ENCODE results near the gene PTGFR. TPM values are rescaled to one million over a fixed set of nuclear protein-coding genes. Genes with fewer than 3 reads are reported as not detected.

Gene PTGFR
- polyA plus RNA-seq, 1 experiment: 4.1 TPM

- CTCF ChIA-PET: interaction anchor here (1.0 kb wide), 1 partner anchor 383 kb away, joined by 3 read pairs; no protein-coding TSS in a partner anchor
- no peak for DNase-seq (ENCODE audit: low read depth)
- no peak; the same call in 1 of the 2 replicates for TF ChIP-seq CTCF (IDR thresholded peaks at IDR 0.05; ENCODE audit: insufficient read depth, low read depth, low read length)
- no peaks in the 10 kb centered on the region for H3K27me3 ChIP-seq (ENCODE audit: control insufficient read depth, insufficient read depth, low read length)
- H3K4me3 ChIP-seq (ENCODE audit: low read depth, low read length): no peak overlapping the region
- POLR2A ChIA-PET: no interaction called here
- H3K36me3 ChIP-seq (ENCODE audit: control insufficient read depth, insufficient read depth, low read length): no peaks in the 10 kb centered on the region
Observed at GRCh38 chr1:78553859-78554258, 63.1 kb downstream of the PTGFR start.

GRCh38 chr1:78554840-78555239 lies 64.1 kb downstream of the PTGFR start:
- DNase-seq (ENCODE audit: low read depth): no peak
- CTCF ChIA-PET: no interaction called here

GRCh38 chr1:78559680-78560079 lies 68.9 kb downstream of the PTGFR start:
- H3K27me3 ChIP-seq (ENCODE audit: control insufficient read depth, insufficient read depth, low read length): no peaks in the 10 kb centered on the region
- DNase-seq (ENCODE audit: low read depth): no peak
- POLR2A ChIA-PET: no interaction called here
- H3K4me3 ChIP-seq (ENCODE audit: low read depth, low read length): no peak overlapping the region
- H3K36me3 ChIP-seq (ENCODE audit: control insufficient read depth, insufficient read depth, low read length): no peaks in the 10 kb centered on the region
- CTCF ChIA-PET: interaction anchor here (0.6 kb wide), 1 partner anchor 74 kb away, joined by 3 read pairs; no protein-coding TSS in a partner anchor
- TF ChIP-seq CTCF (IDR thresholded peaks at IDR 0.05; ENCODE audit: insufficient read depth, low read depth, low read length): no peak

More at GRCh38 chr1:78554840-78555239, 64.1 kb downstream of the PTGFR start:
- TF ChIP-seq CTCF (IDR thresholded peaks at IDR 0.05; ENCODE audit: insufficient read depth, low read depth, low read length): no peak
- H3K36me3 ChIP-seq (ENCODE audit: control insufficient read depth, insufficient read depth, low read length): no peaks in the 10 kb centered on the region
- POLR2A ChIA-PET: no interaction called here
- H3K27me3 ChIP-seq (ENCODE audit: control insufficient read depth, insufficient read depth, low read length): no peaks in the 10 kb centered on the region
- no peak overlapping the region for H3K4me3 ChIP-seq (ENCODE audit: low read depth, low read length)

GRCh38 chr1:78560811-78561210 lies 70.0 kb downstream of the PTGFR start:
- TF ChIP-seq CTCF (IDR thresholded peaks at IDR 0.05; ENCODE audit: insufficient read depth, low read depth, low read length): no peak
- Histone ChIP-seq H3K27me3 (ENCODE audit: control insufficient read depth, insufficient read depth, low read length) (no peaks in the 10 kb centered on the region), H3K36me3 (ENCODE audit: control insufficient read depth, insufficient read depth, low read length) (no peaks in the 10 kb centered on the region), H3K4me3 (ENCODE audit: low read depth, low read length) (no peak overlapping the region)
- ChIA-PET POLR2A (no interaction called here), CTCF (no interaction called here)
- no peak for DNase-seq (ENCODE audit: low read depth)

GRCh38 chr1:78561856-78562255 lies 71.1 kb downstream of the PTGFR start:
- DNase-seq (ENCODE audit: low read depth): no peak
- H3K27me3 ChIP-seq (ENCODE audit: control insufficient read depth, insufficient read depth, low read length): no peaks in the 10 kb centered on the region
- ChIA-PET CTCF (no interaction called here), POLR2A (no interaction called here)
- no peaks in the 10 kb centered on the region for H3K36me3 ChIP-seq (ENCODE audit: control insufficient read depth, insufficient read depth, low read length)
- no peak overlapping the region for H3K4me3 ChIP-seq (ENCODE audit: low read depth, low read length)
- no peak for TF ChIP-seq CTCF (IDR thresholded peaks at IDR 0.05; ENCODE audit: insufficient read depth, low read depth, low read length)
